Keratinocyte (primary cell): Measurements from ENCODE around the gene NCKAP5. TPM values are rescaled to one million over a fixed set of nuclear protein-coding genes. Genes with fewer than 3 reads are reported as not detected.

ENCODE experiments used
- DNase-seq: peaks from one replicate; pipeline ENCODE4 v3.0.0-alpha.2; 2011; ENCODE audit warnings: low read depth, missing footprints, low spot score
- FAIRE-seq: peaks from 2 replicates; lab custom pipeline; 2011; peaks lifted over from hg19 to GRCh38; lab: Jason Lieb, UNC
- H2AFZ ChIP-seq: 2 replicates; pipeline ENCODE4 v1.6.0; 2012; ENCODE audit warnings: low read length, control low read depth, inconsistent platforms; ENCODE audit not compliant: control insufficient read depth
- H3K27ac ChIP-seq: 2 replicates; pipeline ENCODE4 v1.5.1; 2011; ENCODE audit warnings: low read length; ENCODE audit not compliant: control insufficient read depth, insufficient read depth
- H3K27me3 ChIP-seq: 3 replicates; pipeline ENCODE4 v1.6.0; 2011; ENCODE audit warnings: low read length; ENCODE audit not compliant: control insufficient read depth, insufficient read depth; ENCODE audit errors: extremely low read depth
- H3K36me3 ChIP-seq, 2 experiments: 2 replicates in 1 of 2; 3 replicates in 1 of 2; pipeline ENCODE4 v1.5.1; 2011; ENCODE audit warnings: low read length in 2 of 2, mild to moderate bottlenecking in 1 of 2; ENCODE audit not compliant: control insufficient read depth in 2 of 2, insufficient read depth in 2 of 2; ENCODE audit errors: extremely low read depth in 1 of 2
- H3K4me1 ChIP-seq: 3 replicates; pipeline ENCODE4 v1.5.1; 2011; ENCODE audit warnings: low read length; ENCODE audit not compliant: control insufficient read depth, insufficient read depth; ENCODE audit errors: extremely low read depth
- H3K4me2 ChIP-seq: 3 replicates; pipeline ENCODE4 v1.6.0; 2011; ENCODE audit warnings: low read depth, low read length; ENCODE audit not compliant: control insufficient read depth, insufficient read depth; ENCODE audit errors: extremely low read depth
- H3K4me3 ChIP-seq, 3 experiments: fragments of 200-600 bp in 1 of 3; sonication (generic) in 1 of 3; 2 replicates in 2 of 3; 3 replicates in 1 of 3; pipeline ENCODE4 v1.5.1; 2011 to 2016; ENCODE audit warnings: low read length in 3 of 3, mild to moderate bottlenecking in 3 of 3, control low read depth in 2 of 3, inconsistent platforms in 1 of 3, low read depth in 1 of 3, mixed read lengths in 1 of 3, mixed run types in 1 of 3, moderate library complexity in 1 of 3; ENCODE audit not compliant: control insufficient read depth in 2 of 3, insufficient read depth in 2 of 3; ENCODE audit errors: extremely low read depth in 1 of 3
- H3K79me2 ChIP-seq: 2 replicates; pipeline ENCODE4 v1.6.0; 2012; ENCODE audit warnings: low read length; ENCODE audit not compliant: control insufficient read depth, insufficient read depth
- H3K9ac ChIP-seq: 3 replicates; pipeline ENCODE4 v1.6.0; 2011; ENCODE audit warnings: low read length; ENCODE audit not compliant: control insufficient read depth, insufficient read depth; ENCODE audit errors: extremely low read depth
- H3K9me1 ChIP-seq: 3 replicates; pipeline ENCODE4 v1.6.0; 2011; ENCODE audit warnings: low read length; ENCODE audit not compliant: control insufficient read depth, insufficient read depth; ENCODE audit errors: extremely low read depth
- H3K9me3 ChIP-seq: 2 replicates; pipeline ENCODE4 v1.5.1; 2012; ENCODE audit warnings: low read depth, low read length; ENCODE audit not compliant: control insufficient read depth
- H4K20me1 ChIP-seq: 3 replicates; pipeline ENCODE4 v1.6.0; 2011; ENCODE audit warnings: low read length; ENCODE audit not compliant: control insufficient read depth, insufficient read depth; ENCODE audit errors: extremely low read depth
- EZH2 ChIP-seq: IDR thresholded peaks from one replicate; pipeline ENCODE4 v1.6.1; 2012; ENCODE audit warnings: inconsistent platforms, mild to moderate bottlenecking, low read length, moderate library complexity
- dilution Hi-C: fragments of 300-500 bp; cut with MboI; formaldehyde crosslinking; loops from one replicate; pipeline ENCODE4 v1.7.0; 2020; ENCODE audit warnings: low sequenced_read_pairs; ENCODE audit not compliant: extremely low pct_ligation_motif_present
- polyA plus RNA-seq, 5 experiments: library from polyadenylated mRNA; depleted of rRNA in 3 of 5; stranded (reverse) in 3 of 5; stranded (forward) in 1 of 5; unstranded in 1 of 5; fragments of >200 nt; gene quantifications; 1 replicate in 1 of 5; 2 replicates in 3 of 5; 3 replicates in 1 of 5; pipeline versions ENCODE4 v1.2.1 to v1.2.3, GENCODE V29; 2011 to 2012; ENCODE audit warnings: missing spikeins in 2 of 5, low read depth in 1 of 5, low replicate concordance in 1 of 5
- TF ChIP-seq, protein P1 (sequence below), 3 experiments: IDR thresholded peaks in 1 of 3; conservative IDR thresholded peaks in 1 of 3; optimal IDR thresholded peaks in 1 of 3; 2 replicates in 2 of 3; 3 replicates in 1 of 3; pipeline versions ENCODE3 to v1.5.1; 2011; ENCODE audit warnings: low read length in 3 of 3, mild to moderate bottlenecking in 3 of 3, moderate library complexity in 2 of 3, control low read depth in 1 of 3, inconsistent platforms in 1 of 3; ENCODE audit not compliant: insufficient read depth in 2 of 3; ENCODE audit errors: extremely low read depth in 1 of 3

The NCKAP5 gene
- polyA plus RNA-seq, 1 donor (not counting 4 experiments of a cell fraction or from before 2014, with no cell fraction given): 3.6 TPM

- dilution Hi-C loops: no loop called here
- no peak for FAIRE-seq
- H3K4me2 ChIP-seq: no peak overlapping the region
Measured at GRCh38 chr2:132844585-132844984, 723.7 kb downstream of the NCKAP5 start.

GRCh38 chr2:132837769-132838168, 730.5 kb downstream of the NCKAP5 start:
- dilution Hi-C loops: no loop called here
- FAIRE-seq: no peak
- DNase-seq: no peak

More at GRCh38 chr2:132844585-132844984, 723.7 kb downstream of the NCKAP5 start:
- H3K9me3 ChIP-seq: no peaks in the 10 kb centered on the region
- no peak overlapping the region for H3K4me3 ChIP-seq
- H3K79me2 ChIP-seq: no peaks in the 10 kb centered on the region
- TF ChIP-seq, protein P1, sequence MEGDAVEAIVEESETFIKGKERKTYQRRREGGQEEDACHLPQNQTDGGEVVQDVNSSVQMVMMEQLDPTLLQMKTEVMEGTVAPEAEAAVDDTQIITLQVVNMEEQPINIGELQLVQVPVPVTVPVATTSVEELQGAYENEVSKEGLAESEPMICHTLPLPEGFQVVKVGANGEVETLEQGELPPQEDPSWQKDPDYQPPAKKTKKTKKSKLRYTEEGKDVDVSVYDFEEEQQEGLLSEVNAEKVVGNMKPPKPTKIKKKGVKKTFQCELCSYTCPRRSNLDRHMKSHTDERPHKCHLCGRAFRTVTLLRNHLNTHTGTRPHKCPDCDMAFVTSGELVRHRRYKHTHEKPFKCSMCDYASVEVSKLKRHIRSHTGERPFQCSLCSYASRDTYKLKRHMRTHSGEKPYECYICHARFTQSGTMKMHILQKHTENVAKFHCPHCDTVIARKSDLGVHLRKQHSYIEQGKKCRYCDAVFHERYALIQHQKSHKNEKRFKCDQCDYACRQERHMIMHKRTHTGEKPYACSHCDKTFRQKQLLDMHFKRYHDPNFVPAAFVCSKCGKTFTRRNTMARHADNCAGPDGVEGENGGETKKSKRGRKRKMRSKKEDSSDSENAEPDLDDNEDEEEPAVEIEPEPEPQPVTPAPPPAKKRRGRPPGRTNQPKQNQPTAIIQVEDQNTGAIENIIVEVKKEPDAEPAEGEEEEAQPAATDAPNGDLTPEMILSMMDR (optimal IDR thresholded peaks at IDR 0.05 in 1 of 3, IDR thresholded peaks at IDR 0.05 in 1 of 3, conservative IDR thresholded peaks at IDR 0.05 in 1 of 3; ENCODE audit: extremely low read depth in 1 of 3, insufficient read depth in 2 of 3, low read length in 3 of 3): no peak
- TF ChIP-seq EZH2: no peak
- H3K9me1 ChIP-seq: no peaks in the 10 kb centered on the region
- H3K4me1 ChIP-seq: no peaks in the 10 kb centered on the region
- H3K36me3 ChIP-seq: no peaks in the 10 kb centered on the region
- no peak overlapping the region for H3K9ac ChIP-seq
- no peaks in the 10 kb centered on the region for H3K27me3 ChIP-seq
- H4K20me1 ChIP-seq: no peaks in the 10 kb centered on the region
- no peak overlapping the region for H3K27ac ChIP-seq
- H2AFZ ChIP-seq: no peak overlapping the region
- no peak for DNase-seq

More at GRCh38 chr2:132837769-132838168, 730.5 kb downstream of the NCKAP5 start:
- Histone ChIP-seq H3K27ac (no peak overlapping the region), H3K9ac (no peak overlapping the region), H3K9me1 (no peaks in the 10 kb centered on the region), H3K4me2 (no peak overlapping the region), H4K20me1 (no peaks in the 10 kb centered on the region), H3K79me2 (no peaks in the 10 kb centered on the region), H3K9me3 (no peaks in the 10 kb centered on the region), H2AFZ (no peak overlapping the region), H3K36me3 (no peaks in the 10 kb centered on the region), H3K4me3 (no peak overlapping the region), H3K4me1 (no peaks in the 10 kb centered on the region), H3K27me3 (no peaks in the 10 kb centered on the region)
- no peak for TF ChIP-seq EZH2
- TF ChIP-seq, protein P1 (optimal IDR thresholded peaks at IDR 0.05 in 1 of 3, IDR thresholded peaks at IDR 0.05 in 1 of 3, conservative IDR thresholded peaks at IDR 0.05 in 1 of 3; ENCODE audit: extremely low read depth in 1 of 3, insufficient read depth in 2 of 3, low read length in 3 of 3): no peak
